EL (cell line): Measurements from ENCODE around the gene AFP.
A peak's percentile ranks its signal among the peaks of the same experiment; 100 is the strongest.

ENCODE experiments used
- DNase-seq: peaks from one replicate; pipeline ENCODE4 v3.0.0-alpha.2; 2016

The AFP gene

DNA sequence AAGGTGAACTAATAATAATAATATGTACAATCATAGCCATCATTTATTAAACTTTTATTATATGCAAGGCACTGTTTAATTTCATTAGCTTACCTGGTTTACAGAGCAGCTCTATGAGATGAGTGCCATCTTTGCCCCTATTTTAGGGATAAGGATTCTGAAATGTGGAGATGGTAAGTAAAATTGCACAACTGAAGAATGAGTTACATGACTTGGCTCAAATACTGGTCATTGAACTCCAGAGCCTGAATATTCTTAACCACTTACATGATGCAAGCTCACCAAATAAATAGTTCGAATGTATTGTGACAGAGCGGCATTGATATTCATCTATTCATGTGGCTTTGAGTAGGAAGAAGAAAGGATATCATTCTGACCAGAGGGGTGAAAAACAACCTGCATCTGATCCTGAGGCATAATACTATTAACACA lies 20.2 kb upstream of the AFP start:
- no peak for DNase-seq

DNA sequence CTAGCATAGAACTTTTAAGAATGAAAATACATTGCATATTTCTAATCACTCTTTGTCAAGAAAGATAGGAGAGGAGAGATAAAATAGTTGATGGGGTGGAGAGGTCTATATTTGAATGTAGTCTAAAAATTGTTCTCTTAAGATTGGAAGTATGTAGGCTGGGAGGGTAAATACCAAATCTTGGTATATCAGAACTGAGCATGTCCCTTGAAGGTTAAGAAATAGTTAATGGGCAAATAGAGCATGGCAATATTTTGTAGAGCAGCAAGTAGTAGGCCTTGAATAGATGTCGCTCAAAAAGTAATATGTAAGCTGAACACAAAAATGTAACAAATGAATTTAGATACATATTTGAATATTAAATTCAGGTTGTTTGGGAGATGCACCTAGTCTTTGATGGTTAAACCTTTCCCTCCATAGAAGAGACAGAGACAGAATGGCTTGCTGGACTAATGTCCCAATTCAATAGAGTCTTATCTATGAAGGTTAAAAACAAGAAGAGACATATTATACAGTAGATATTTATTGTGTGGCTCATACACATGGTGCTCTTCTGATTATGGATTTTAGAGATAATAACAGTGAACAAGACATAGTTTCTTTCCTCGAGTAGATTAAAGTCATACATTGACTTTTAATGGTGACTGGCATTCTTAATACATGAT lies 19.5 kb upstream of the AFP start:
- no peak for DNase-seq

DNA sequence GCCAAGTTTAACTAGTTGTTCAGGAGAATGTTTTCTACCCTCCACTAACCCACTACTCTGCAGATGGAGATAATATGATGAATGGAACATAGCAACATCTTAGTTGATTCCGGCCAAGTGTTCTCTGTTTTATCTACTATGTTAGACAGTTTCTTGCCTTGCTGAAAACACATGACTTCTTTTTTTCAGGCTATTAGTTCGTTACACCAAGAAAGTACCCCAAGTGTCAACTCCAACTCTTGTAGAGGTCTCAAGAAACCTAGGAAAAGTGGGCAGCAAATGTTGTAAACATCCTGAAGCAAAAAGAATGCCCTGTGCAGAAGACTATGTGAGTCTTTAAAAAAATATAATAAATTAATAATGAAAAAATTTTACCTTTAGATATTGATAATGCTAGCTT lies 18.7 kb upstream of the AFP start:
- DNase-seq = no peak

GRCh38 chr4:73417973-73418372 lies 18.0 kb upstream of the AFP start:
- no peak for DNase-seq

GRCh38 chr4:73418677-73419076 lies 17.3 kb upstream of the AFP start:
- no peak for DNase-seq

GRCh38 chr4:73419106-73420038 lies 16.6 kb upstream of the AFP start:
- no peak for DNase-seq

DNA sequence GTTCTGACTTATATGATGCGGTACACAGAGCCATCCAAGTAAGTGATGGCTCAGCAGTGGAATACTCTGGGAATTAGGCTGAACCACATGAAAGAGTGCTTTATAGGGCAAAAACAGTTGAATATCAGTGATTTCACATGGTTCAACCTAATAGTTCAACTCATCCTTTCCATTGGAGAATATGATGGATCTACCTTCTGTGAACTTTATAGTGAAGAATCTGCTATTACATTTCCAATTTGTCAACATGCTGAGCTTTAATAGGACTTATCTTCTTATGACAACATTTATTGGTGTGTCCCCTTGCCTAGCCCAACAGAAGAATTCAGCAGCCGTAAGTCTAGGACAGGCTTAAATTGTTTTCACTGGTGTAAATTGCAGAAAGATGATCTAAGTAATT lies 15.4 kb upstream of the AFP start:
- no peak for DNase-seq

DNA sequence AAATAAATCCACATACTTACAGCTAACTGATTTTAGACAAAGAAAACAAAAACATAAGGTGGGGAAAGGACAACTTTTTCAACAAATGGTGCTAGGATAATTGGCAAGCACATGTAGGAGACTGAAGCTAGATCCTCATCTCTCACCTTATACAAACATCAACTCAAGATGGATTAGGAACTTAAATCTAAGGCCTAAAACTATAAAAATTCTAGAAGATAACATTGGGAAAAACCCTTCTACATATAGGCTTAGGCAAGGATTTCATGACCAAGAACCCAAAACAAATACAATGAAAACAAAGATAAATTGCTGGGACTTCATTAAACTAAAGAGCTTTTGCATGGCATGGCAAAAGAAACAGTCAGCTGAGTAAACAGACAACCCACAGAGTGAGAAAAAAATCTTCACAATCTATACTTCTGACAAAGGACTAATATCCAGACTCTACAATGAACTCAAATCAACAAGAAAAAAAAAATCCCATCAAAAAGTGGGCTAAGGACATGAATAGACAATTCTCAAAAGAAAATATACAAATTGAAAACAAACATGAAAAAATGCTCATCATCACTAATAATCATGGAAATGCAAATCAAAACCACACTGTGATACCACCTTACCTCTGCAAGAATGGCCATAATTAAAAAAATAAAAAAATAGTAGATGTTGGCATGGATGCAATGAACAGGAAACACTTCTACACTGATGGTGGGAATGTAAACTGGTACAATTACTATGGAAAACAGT lies 14.1 kb upstream of the AFP start:
- no peak for DNase-seq

DNA sequence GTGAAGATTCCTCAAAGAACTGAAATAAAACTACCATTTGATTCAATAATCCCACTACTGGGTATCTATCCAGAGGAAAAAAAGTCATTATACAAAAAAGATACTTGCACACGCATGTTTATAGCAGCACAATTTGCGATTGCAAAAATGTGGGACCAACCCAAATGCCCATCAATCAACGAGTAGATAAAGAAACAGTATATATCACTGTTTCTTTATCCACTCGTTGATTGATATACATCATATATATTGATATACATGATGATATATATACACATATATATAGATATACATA lies 13.6 kb upstream of the AFP start:
- no peak for DNase-seq

GRCh38 chr4:73423184-73423583 lies 12.8 kb upstream of the AFP start:
- DNase-seq = no peak

GRCh38 chr4:73426666-73427065 lies 9.4 kb upstream of the AFP start:
- no peak for DNase-seq

DNA sequence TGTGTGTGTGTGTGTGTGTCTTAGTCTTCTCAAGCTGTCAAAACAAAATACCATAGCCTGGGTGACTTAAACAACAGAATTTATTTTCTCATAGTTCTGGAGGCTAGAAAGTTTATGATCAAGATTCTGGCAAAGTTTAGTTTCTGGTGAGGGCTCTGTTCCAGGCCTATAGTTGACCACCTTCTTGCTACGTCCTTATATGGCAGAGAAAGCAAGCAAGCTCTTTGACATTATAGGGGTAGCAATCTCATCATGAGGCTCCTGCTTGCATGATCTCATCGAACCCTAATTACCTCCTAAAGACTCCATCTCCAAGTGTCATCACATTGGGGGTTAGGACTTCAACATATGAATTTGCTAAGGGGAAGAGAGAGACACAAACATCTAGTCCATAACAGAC lies 6.9 kb upstream of the AFP start:
- no peak for DNase-seq

DNA sequence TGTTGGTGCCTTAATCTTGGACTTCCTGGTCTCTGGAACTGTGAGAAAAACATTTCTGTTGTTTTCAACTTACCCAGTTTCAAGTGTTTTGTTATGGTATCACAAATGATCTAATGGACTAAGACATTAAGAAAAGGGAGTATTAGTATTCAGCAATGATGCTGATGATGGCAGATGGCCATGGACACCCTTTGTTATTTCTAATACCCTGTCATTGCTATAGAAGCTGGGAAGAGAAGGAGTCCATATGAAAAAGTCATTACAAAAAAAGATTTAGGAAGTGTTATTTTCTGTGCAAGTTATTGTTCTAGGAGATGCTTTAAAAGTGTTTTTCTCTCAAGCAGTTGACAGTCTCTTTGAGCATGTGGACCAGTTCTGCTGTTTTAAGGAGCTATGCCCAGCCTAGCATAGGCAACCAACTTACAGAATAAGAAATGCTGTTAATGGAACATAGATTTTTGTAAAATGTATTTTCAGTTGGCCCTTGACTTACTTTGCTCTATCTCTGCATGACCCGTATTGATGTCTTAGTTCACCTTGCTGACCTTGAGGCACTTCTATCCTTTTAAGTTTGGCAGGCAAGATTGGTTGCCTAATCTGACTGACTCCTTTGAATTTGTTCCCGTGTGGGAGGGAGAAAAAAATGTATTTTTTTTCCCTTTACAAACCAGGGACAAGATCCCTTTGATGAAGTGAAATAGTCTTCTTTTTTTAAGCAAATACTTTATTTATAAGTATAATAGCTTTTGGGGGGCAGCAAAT lies 6.0 kb upstream of the AFP start:
- no peak for DNase-seq

DNA sequence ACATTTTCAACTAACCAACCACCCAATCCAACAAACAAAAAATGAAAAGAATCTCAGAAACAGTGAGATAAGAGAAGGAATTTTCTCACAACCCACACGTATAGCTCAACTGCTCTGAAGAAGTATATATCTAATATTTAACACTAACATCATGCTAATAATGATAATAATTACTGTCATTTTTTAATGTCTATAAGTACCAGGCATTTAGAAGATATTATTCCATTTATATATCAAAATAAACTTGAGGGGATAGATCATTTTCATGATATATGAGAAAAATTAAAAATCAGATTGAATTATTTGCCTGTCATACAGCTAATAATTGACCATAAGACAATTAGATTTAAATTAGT lies 4.2 kb upstream of the AFP start:
- DNase-seq = no peak

- no peak for DNase-seq
Observed at GRCh38 chr4:73432169-73433000, 3.6 kb upstream of the AFP start.

- DNase-seq = no peak
Observed at GRCh38 chr4:73433140-73433539, 2.9 kb upstream of the AFP start.

DNA sequence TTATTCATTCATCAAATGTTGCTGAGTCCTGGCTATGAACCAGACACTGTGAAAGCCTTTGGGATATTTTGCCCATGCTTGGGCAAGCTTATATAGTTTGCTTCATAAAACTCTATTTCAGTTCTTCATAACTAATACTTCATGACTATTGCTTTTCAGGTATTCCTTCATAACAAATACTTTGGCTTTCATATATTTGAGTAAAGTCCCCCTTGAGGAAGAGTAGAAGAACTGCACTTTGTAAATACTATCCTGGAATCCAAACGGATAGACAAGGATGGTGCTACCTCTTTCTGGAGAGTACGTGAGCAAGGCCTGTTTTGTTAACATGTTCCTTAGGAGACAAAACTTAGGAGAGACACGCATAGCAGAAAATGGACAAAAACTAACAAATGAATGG lies 1.7 kb upstream of the AFP start:
- no peak for DNase-seq

DNA sequence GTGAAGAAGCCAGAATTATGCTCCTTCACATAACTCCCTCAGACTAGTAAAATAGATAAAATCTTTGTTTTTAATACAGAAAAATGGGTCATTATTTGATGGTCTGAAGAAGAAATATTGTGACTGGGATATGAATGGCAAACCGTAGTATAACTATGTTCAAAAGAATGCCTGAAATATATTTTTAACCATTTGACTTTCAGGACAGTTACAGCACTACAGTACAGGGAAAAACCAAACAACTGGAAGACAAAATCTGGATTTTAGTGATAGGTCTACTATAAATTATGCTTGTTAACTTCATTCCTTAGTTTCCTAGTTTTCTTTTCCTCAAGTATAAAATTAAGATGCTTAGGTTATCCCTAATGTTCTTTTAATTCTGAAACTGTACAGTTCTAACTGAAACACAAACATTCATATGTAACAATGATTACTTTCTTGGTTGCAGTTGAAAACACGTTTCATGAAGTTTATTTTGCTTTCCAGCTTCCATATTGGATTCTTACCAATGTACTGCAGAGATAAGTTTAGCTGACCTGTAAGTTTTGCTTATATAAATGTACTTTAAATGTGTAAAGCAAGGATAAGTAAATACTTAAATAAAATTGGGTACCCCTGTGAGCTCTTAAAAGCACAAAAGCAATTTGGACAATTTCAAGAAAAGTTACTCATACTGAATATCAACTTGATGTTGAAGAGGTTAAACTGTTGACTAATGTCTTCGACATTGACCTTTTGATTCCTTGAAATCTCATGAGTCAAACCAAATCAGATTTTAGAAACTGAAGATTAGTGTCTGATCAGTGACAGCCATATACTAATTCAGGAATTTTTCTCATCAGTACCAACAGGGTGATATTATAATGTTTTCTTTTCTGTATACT lies 895 bp downstream of the AFP start:
- no peak for DNase-seq

DNA sequence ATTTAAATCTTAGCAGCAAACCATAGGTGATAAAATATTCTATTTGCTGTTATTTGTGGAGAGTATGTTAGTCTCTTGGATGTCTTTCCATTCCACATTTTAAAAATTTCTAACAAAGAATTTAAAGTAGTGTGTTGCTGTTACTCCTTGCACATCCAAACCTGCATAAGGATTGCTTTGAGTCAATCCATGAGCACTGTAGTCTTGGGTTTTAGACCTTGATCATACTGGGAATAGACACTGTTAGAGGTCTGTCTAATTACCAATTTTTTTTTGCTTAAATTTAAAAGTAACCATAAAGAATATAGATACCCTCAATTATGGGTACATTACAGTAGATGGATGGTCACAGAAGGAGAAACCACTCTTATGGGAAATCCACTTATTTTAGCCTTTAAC lies 1.5 kb downstream of the AFP start:
- DNase-seq = no peak

GRCh38 chr4:73438048-73438447 lies 2.0 kb downstream of the AFP start:
- DNase-seq = no peak

- peak; percentile 18 for DNase-seq
Observed at GRCh38 chr4:73438582-73439215, 2.7 kb downstream of the AFP start.
